RCC 7860 (cell line): Measurements from ENCODE around the gene PLA2G7.
"Not testable (repeated sequence)": the region's sequence is repeated elsewhere in the genome, so short reads cannot be mapped to it uniquely, and the experiment has no call there.

ENCODE experiments used
- DNase-seq: peaks from one replicate; pipeline ENCODE4 v3.0.0-alpha.2; 2015; ENCODE audit warnings: low spot score
- FAIRE-seq: peaks from 2 replicates; lab custom pipeline; 2012; peaks lifted over from hg19 to GRCh38; lab: Jason Lieb, UNC

Gene PLA2G7

DNA sequence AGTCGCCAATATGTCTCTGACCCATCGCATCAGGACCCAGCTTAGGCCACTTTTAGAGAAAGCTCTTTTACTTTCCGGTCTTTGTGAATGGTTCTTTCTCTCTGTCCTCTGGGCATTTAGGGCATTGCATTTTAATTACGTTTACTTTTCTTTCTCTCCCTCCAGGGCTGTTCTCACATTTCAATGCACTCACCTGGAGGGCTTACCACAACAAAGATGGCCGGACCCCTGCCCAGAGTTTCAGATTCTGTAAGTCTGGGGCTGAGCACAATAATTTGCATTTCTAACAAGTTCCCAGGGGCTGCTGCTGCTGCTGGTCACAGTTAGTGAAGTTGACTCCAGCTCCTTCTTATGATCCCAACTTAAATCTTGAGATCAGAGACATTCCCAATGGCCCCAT, 14.6 kb upstream of the PLA2G7 start:
- FAIRE-seq (no peak), DNase-seq (no peak)

DNA sequence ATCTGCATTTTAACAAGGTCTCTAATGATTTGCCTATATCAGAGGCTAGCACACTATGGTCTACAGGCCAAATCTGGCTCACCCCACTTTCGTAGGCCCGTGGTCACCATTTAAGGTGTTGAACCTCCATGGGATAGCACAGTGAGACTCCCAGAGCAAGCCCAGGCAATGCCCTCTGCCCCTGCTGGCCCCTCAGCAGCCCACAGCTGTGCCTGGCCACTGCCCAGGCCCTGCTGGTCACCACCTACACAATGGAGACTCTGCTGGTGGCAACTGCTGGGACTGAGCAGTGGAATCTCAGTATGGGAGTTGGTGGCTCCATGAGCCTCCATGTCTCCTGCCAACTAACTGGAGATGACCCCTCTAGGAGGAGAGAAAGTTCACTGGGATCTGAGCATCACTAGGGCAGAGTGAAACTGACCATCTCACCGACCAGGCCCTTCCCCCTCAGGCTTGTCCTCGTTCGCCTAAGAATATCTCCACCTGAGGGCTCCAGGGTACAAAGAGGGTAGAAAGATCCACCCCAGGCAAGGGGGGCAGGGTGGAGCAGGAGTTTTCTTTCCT, 13.8 kb upstream of the PLA2G7 start:
- DNase-seq (no peak), FAIRE-seq (no peak)

DNA sequence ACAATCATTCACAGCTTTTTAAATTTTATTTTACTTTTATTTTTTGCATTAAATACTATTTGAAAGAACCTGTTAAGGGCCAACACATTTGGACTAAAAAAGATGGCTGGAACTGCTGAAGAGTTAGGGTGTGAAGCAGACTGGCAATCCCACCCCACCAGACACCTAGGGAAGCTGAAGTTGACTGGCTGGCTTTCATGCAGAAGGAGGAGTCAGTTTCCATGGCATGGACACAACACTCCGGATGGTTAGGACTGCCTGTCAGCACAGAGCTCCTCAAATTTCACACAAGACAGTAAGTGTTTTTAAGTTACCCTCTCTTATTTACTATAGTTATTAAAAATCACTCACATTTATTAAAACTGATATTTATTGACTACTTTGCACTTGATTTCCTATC, 11.5 kb upstream of the PLA2G7 start, which contains the start of gene ANKRD66:
Gene ANKRD66, plus strand, starts transcription at position 238 of the 400 bp plus-strand sequence. CDS start 5,016 bp downstream, outside the sequence.
- FAIRE-seq (no peak), DNase-seq (no peak)

DNA sequence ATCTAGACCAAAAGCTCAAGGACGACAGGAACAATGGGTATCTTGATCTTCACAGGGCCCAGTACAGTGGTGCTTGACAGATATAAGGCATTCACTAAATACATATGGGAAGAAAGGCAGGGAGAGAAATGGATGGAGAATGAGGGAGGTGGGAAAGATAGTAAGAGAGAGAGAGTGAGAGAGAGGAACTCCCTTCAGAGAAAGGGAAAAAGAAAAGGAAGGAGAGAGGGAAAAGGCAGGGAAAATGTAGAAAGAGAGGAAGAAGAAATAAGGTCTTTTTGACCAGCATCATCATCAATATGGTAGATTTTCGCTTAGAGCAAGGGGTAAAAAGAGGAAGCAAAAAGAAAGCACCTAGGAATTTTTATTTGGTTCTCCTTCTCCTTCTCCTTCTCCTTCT, 10.8 kb upstream of the PLA2G7 start:
- DNase-seq (no peak), FAIRE-seq (no peak)

DNA sequence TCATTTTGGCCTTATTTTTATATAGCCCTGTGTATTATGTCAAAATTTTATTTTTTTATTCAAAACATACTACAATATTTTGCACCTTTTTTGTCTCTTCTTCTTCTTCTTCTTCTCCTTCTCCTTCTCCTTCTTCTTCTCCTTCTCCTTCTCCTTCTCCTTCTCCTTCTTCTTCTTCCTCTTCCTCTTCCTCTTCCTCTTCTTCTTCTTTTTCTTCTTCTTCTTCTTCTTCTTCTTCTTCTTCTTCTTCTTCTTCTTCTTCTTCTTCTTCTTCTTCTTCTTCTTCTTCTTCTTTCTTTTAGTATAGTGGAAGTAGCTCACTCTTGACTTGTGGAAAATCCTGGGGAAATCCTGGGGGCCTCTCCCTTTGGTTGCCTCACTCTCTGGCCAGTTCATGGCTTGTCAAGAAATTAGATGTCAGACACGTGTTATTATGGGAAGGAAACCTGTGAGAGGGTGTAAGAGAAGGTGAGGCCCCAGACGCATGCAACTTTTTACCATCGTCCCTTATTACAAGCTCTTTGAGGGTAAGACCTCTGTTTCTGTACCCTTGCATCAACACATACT, 9.1 kb upstream of the PLA2G7 start:
- not testable (repeated sequence) for FAIRE-seq, DNase-seq

DNA sequence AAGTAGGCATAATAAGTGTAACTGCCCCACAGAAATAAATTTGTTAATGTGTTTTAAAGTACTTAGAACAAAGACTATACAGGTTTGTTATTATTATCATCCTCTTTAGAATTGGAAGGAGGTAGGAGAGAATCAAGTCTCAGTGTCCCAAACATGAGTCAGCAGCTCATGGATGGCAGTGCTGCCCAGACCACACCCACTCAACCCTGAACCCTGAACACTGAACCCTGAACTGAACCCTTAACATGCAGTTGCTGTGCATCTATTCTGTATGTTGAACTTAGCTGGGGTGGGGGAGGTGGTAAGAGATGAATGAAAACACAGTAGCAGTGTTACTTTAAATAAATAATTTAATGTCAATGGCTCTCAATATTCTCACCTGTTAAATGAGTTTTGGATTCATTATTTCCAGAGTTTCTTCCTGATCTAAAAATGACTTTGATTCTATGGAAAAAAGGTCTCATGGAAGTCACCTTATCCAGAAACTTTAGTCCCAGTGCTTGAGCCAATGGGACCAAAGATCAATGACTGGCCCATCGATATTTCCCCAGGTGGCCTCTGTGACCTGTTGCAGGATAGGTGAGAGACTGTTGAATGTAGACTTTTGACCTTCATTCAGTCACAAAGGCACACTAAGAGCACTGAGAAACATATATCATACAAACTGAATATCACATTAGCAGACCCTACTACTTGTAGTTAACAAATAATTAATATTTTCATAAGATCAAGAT, 8.4 kb upstream of the PLA2G7 start:
- FAIRE-seq (no peak), DNase-seq (no peak)

DNA sequence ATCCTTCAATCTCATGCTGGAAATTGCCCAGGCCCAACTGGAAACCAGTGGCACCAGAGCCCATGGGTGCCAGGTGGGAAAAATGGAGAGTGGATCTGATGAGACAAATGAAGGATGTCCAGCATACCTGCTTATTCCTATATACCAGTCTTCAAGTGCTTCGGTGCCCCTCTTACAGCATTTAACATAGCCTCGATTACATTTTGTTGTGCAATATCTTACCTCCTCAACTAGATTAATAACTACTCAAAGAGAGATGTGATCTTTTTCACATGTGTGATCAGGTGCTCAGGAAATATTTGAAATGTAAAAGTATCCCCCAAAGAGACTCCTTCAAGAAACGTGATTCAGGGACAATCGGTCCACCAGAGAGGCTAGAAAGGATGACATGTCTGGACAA, 6.7 kb upstream of the PLA2G7 start:
- FAIRE-seq, result no peak
- DNase-seq, result no peak

DNA sequence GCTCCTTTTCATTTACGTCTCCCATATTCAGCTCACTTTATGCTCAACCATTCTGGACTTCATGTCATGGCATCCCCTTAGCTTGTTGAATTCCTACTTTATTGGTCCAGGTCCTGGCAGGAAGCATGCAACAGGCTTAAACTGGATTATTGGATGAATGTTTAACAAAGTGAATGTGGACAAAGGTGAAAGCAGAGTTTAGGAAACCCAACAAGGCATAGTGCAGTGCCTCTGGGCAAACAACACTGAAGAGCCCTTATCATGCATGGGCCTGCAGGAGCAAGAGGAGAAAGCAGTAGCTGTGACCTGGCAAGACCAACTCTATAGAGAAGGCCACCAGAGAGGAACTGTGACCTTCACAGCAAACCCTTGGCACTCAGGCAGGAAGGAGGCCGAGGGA, 6.3 kb upstream of the PLA2G7 start:
- no peak for DNase-seq

DNA sequence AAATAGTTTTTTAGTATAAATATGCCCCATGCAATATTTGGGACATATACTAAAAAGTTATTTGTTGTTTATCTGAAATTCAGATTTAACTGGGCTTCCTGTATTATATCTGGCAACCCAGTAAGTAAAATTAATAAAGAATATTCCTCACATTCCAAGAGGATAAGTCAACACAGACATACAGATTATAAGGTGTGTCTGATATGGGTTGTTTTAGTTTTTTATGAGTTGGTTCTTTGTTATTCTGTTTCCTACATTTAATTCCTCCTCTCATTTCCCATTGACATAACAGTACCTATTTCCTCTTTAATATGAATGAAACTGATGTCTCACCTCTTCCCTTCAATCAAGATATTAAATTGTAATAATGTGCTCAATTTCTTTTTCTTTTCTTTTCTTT, 1.7 kb upstream of the PLA2G7 start:
- no peak for DNase-seq
- FAIRE-seq, result no peak

More for the DNA sequence above, 6.3 kb upstream of the PLA2G7 start:
- FAIRE-seq, result no peak

DNA sequence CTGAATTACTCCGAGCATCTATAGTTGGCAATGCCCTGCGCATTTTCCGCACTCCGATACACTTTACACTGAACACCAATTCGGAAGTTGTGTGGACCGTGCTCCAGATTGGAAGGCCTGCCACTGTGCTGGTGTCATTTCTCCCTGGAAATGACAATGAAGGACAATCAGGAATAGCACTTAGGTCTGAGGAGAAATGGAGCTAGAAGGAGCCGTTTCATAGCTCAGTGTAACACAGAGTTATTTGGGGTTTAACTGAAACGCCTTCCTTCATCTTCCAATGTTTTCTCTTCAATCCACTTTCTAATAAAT, 501 bp upstream of the PLA2G7 start:
- FAIRE-seq, result no peak
- no peak for DNase-seq

DNA sequence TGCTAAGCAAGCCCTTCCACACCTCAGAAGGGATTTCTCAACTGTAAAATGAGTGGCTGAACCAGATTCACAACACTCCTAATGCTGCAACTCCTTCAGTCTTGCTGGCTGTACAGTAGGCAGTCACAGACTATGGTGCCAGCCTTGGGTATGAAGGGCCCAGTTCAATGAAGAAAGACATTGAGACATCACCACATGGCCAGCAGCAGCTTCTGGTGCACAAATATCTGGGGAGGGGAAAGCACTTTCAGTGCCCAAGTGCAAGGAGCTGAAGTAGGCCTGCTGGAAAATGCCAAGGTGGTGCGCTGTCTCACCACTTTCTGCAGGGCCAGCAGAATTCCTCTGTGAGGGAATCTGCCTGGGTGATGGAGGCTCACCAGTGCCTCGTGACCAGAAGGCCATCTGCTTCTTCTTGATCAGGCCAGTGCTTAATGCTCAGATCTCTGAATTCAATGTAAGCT, 1.8 kb downstream of the PLA2G7 start:
- no peak for FAIRE-seq
- no peak for DNase-seq

DNA sequence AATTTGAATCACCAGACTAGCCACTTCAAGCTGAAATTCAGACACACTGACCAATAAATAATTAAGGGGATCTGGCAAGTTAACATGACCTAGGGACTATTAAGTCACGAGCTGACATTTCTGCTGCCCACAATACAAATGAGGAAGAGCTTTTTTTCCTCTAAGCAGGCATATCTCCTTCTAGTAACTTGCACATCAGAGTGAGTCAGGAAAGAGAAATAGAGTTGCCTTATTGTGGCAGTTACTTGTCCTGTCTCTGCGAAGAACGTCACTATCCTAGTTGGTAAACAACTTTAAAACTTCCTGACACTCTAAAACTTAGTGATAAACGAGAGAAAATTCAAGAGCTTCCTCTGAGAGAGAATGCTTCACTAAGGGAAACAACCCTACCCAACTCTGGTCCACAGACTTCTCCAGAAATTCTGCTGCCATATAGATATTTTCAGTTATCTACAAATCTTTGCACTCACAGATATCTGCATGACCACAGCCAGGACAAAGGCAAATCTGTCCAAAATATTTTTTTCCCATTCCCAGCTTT, 4.2 kb downstream of the PLA2G7 start:
- no peak for FAIRE-seq
- DNase-seq, result no peak

DNA sequence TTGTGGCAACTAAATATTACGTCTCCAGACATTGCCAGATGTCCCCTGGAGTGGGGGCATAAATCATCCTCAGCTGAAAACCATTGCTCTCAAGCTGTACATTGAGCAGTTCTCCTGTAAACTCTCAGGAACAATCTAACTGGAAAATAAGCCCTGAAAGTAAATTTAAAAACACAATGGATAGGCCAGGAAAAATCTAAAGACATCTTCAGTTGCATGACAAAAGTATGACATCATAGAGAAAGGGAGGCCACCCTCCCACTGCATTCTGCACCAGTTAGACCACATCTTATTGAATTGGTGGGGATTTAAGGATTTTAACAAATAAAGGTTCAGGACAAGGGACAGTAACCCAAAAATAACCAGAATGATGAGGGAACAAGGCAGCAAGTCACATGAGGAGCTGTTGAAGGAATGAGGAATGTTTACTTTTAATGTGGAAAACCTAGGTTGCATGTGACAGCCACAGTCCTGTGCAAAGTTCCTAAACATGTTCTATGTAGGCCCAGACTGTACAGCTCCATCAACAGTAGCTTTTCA, 5.3 kb downstream of the PLA2G7 start:
- DNase-seq (no peak), FAIRE-seq (no peak)

DNA sequence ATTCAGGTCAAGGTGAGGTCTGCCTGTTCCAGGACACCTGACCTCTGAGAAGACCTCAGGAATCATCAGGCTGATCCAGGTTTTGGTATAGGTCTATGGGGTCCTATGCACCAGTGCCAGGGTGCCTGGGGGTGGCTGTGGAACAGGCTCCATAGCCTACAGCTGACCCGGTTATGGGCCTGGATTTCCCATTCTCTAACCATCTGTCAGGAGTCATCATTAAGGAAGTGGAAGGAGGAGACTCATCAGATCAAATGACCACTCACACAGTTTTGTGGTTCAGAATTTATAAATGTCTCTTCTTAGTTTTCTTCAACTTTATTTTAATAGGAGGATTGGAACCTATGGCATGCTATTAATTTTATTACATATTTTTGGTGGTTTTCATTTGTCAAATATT, 14.8 kb downstream of the PLA2G7 start:
- no peak for FAIRE-seq
- DNase-seq, result no peak

DNA sequence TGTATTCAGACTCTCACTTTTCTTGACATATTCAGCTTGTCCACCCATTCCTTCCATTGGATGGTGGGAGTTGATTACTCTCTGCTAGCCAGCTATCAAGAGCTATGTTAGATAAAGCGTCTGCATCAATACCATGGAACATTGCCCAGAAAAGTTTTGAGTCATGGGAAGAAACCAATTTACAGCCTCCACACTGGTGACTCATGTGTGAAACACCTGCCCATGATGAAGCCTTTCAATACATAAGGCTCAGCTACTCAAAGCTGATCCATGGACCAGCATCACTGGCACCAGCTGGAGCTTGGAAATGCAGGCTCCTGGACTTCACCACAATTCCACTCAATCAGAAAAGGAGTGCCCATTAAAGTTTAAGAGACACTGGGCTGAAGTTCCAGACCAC, 16.1 kb downstream of the PLA2G7 start:
- DNase-seq (no peak), FAIRE-seq (no peak)

DNA sequence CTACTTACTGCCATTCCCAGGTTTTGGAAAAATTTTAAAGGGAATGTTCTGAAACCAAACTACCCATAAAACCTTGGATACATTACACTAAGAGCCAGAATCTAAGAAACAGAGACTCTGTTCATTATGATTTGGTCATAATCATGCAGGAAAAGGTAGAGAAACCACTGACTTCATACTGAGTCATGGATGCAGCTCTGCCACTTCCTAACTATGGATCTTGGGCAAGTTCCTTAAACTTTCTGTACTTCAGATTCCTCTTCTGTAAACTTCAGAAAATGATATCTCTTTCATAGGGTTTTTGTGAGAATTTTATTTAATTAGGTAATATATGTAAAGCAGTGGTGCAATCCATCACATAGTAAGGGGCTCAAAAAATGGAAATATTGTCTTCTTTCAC, 20.0 kb downstream of the PLA2G7 start:
- FAIRE-seq (no peak), DNase-seq (no peak)

DNA sequence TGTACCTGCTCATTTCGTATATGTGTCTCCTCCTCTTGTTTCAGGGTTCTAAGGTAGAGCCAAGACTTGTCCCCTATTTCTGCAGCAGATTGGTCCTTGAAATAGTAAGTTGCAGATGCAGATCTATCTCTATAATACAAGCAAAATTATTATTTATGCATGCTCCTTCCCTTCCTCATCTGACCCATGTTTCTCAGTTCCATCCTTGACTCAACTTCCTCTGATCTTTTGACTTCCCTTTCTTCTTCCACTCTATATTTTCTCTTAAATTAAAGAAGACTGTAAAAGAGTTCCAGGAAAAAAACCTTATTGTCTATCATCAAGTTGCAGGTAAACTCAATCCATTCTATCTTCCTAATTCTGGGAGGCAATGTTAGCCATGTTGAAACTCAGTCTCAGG, 23.7 kb downstream of the PLA2G7 start:
- no peak for FAIRE-seq
- DNase-seq, result no peak

DNA sequence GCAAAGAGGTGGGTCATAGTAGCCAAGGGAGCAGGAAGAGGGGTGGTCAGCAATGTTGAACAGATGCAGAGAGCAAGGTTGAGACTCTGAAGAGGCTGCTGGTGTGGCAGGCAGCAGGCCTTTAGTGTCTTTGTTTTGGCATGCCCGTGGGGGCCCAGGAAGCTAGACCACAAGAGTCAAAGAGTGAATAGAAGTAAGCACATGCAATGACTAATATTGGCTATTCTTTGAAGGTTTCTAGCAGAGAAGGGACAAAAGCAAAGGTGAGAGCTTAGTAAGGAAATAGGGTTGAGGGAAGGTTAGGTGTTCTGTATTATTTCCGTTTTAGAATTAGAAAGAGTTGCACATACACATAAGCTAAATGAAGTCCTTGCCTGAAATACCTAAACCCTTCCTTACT, 28.7 kb downstream of the PLA2G7 start:
- no peak for DNase-seq
- FAIRE-seq, result no peak

DNA sequence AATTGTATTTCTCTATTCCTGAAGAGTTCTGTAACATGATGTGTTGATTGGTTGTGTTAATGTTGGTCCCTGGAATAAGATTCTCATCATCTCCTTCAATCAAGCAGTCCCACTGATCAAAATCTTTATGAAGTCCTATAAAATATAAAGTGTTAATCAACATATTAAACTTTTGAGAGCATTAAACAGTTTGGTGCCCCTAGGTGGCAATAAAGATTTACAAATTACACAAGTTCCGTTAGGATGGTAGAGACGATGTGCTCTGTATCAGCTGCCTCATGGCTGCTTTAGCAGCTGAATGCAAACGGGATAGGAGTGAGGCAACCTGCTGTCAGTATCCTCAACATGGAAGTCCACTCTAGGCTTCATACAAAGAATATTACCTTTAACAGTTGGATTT, 30.6 kb downstream of the PLA2G7 start:
- DNase-seq (no peak), FAIRE-seq (no peak)

DNA sequence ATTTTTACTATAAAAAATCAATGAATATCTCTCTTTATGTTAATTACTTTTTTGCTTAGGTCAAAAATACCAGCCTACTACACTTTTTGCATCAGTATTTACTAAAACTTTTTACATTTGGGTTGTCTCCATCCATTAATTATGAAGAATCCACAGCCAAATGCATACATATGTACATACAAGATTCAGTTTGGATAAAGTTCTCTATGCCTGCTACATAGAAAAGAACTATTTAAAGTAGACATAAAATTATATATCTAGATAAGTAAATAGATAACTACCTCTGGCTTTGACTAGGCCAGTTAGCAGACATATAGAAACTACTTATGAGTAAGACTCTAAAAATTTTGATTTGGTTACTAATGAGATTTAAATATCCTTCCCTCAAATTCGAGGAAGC, 35.2 kb downstream of the PLA2G7 start:
- FAIRE-seq, result no peak
- no peak for DNase-seq

DNA sequence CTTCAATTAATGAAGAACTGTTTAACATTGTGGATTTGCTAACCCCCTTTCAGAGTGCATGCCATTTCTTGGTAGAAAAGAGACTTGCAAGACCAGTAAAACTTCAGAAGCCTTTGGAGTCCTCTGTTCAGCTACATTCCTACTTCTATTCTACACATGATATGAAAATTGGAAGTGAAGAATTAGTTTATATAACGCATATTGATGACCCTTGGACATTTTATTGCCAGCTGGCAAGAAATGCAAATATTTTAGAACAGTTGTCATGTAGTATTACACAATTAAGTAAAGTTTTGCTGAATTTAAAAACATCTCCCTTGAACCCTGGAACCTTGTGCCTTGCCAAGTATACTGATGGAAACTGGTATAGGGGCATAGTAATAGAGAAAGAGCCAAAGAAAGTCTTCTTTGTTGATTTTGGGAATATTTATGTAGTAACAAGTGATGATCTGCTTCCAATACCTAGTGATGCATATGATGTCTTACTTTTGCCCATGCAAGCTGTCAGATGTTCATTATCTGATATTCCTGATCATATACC, 44.2 kb downstream of the PLA2G7 start:
- DNase-seq (no peak), FAIRE-seq (no peak)
